Keratinocyte (primary cell): ENCODE data around the gene NAXD. TPM values are rescaled to one million over a fixed set of nuclear protein-coding genes. Genes with fewer than 3 reads are reported as not detected.

Experiments used
- DNase-seq: peaks from one replicate; pipeline ENCODE4 v3.0.0-alpha.2; 2011; ENCODE audit warnings: low read depth, missing footprints, low spot score
- FAIRE-seq: peaks from 2 replicates; lab custom pipeline; 2011; peaks lifted over from hg19 to GRCh38; lab: Jason Lieb, UNC
- H2AFZ ChIP-seq: 2 replicates; pipeline ENCODE4 v1.6.0; 2012; ENCODE audit warnings: low read length, control low read depth, inconsistent platforms; ENCODE audit not compliant: control insufficient read depth
- H3K27ac ChIP-seq: 2 replicates; pipeline ENCODE4 v1.5.1; 2011; ENCODE audit warnings: low read length; ENCODE audit not compliant: control insufficient read depth, insufficient read depth
- H3K27me3 ChIP-seq: 3 replicates; pipeline ENCODE4 v1.6.0; 2011; ENCODE audit warnings: low read length; ENCODE audit not compliant: control insufficient read depth, insufficient read depth; ENCODE audit errors: extremely low read depth
- H3K36me3 ChIP-seq, 2 experiments: 2 replicates in 1 of 2; 3 replicates in 1 of 2; pipeline ENCODE4 v1.5.1; 2011; ENCODE audit warnings: low read length in 2 of 2, mild to moderate bottlenecking in 1 of 2; ENCODE audit not compliant: control insufficient read depth in 2 of 2, insufficient read depth in 2 of 2; ENCODE audit errors: extremely low read depth in 1 of 2
- H3K4me1 ChIP-seq: 3 replicates; pipeline ENCODE4 v1.5.1; 2011; ENCODE audit warnings: low read length; ENCODE audit not compliant: control insufficient read depth, insufficient read depth; ENCODE audit errors: extremely low read depth
- H3K4me2 ChIP-seq: 3 replicates; pipeline ENCODE4 v1.6.0; 2011; ENCODE audit warnings: low read depth, low read length; ENCODE audit not compliant: control insufficient read depth, insufficient read depth; ENCODE audit errors: extremely low read depth
- H3K4me3 ChIP-seq, 3 experiments: fragments of 200-600 bp in 1 of 3; sonication (generic) in 1 of 3; 2 replicates in 2 of 3; 3 replicates in 1 of 3; pipeline ENCODE4 v1.5.1; 2011 to 2016; ENCODE audit warnings: low read length in 3 of 3, mild to moderate bottlenecking in 3 of 3, control low read depth in 2 of 3, inconsistent platforms in 1 of 3, low read depth in 1 of 3, mixed read lengths in 1 of 3, mixed run types in 1 of 3, moderate library complexity in 1 of 3; ENCODE audit not compliant: control insufficient read depth in 2 of 3, insufficient read depth in 2 of 3; ENCODE audit errors: extremely low read depth in 1 of 3
- H3K79me2 ChIP-seq: 2 replicates; pipeline ENCODE4 v1.6.0; 2012; ENCODE audit warnings: low read length; ENCODE audit not compliant: control insufficient read depth, insufficient read depth
- H3K9ac ChIP-seq: 3 replicates; pipeline ENCODE4 v1.6.0; 2011; ENCODE audit warnings: low read length; ENCODE audit not compliant: control insufficient read depth, insufficient read depth; ENCODE audit errors: extremely low read depth
- H3K9me1 ChIP-seq: 3 replicates; pipeline ENCODE4 v1.6.0; 2011; ENCODE audit warnings: low read length; ENCODE audit not compliant: control insufficient read depth, insufficient read depth; ENCODE audit errors: extremely low read depth
- H3K9me3 ChIP-seq: 2 replicates; pipeline ENCODE4 v1.5.1; 2012; ENCODE audit warnings: low read depth, low read length; ENCODE audit not compliant: control insufficient read depth
- H4K20me1 ChIP-seq: 3 replicates; pipeline ENCODE4 v1.6.0; 2011; ENCODE audit warnings: low read length; ENCODE audit not compliant: control insufficient read depth, insufficient read depth; ENCODE audit errors: extremely low read depth
- CTCF ChIP-seq, 3 experiments: IDR thresholded peaks in 1 of 3; conservative IDR thresholded peaks in 1 of 3; optimal IDR thresholded peaks in 1 of 3; 2 replicates in 2 of 3; 3 replicates in 1 of 3; pipeline versions ENCODE3 to v1.5.1; 2011; ENCODE audit warnings: low read length in 3 of 3, mild to moderate bottlenecking in 3 of 3, moderate library complexity in 2 of 3, control low read depth in 1 of 3, inconsistent platforms in 1 of 3; ENCODE audit not compliant: insufficient read depth in 2 of 3; ENCODE audit errors: extremely low read depth in 1 of 3
- EZH2 ChIP-seq: IDR thresholded peaks from one replicate; pipeline ENCODE4 v1.6.1; 2012; ENCODE audit warnings: inconsistent platforms, mild to moderate bottlenecking, low read length, moderate library complexity
- dilution Hi-C: fragments of 300-500 bp; cut with MboI; formaldehyde crosslinking; loops from one replicate; pipeline ENCODE4 v1.7.0; 2020; ENCODE audit warnings: low sequenced_read_pairs; ENCODE audit not compliant: extremely low pct_ligation_motif_present
- polyA plus RNA-seq, 5 experiments: library from polyadenylated mRNA; depleted of rRNA in 3 of 5; stranded (reverse) in 3 of 5; stranded (forward) in 1 of 5; unstranded in 1 of 5; fragments of >200 nt; gene quantifications; 1 replicate in 1 of 5; 2 replicates in 3 of 5; 3 replicates in 1 of 5; pipeline versions ENCODE4 v1.2.1 to v1.2.3, GENCODE V29; 2011 to 2012; ENCODE audit warnings: missing spikeins in 2 of 5, low read depth in 1 of 5, low replicate concordance in 1 of 5

The NAXD gene
- polyA plus RNA-seq, 1 donor (not counting 4 experiments of a cell fraction or from before 2014, with no cell fraction given): 18.0 TPM

GRCh38 chr13:110597041-110597689 lies 18.2 kb upstream of the NAXD start:
- H2AFZ ChIP-seq: peak overlapping the region; percentile 73
- FAIRE-seq (no peak), DNase-seq (no peak)
- H3K4me2 ChIP-seq: peak overlapping the region; percentile 56
- H3K4me1 ChIP-seq: peaks cover 13% of the 10 kb centered on the region
- no peaks in the 10 kb centered on the region for H3K36me3 ChIP-seq
- H3K27ac ChIP-seq: no peak overlapping the region
- TF ChIP-seq EZH2 (no peak), CTCF (optimal IDR thresholded peaks at IDR 0.05 in 1 of 3, IDR thresholded peaks at IDR 0.05 in 1 of 3, conservative IDR thresholded peaks at IDR 0.05 in 1 of 3; ENCODE audit: extremely low read depth in 1 of 3, insufficient read depth in 2 of 3, low read length in 3 of 3) (no peak)
- no peak overlapping the region for H3K4me3 ChIP-seq
- no peaks in the 10 kb centered on the region for H3K27me3 ChIP-seq
- H3K9ac ChIP-seq: no peak overlapping the region
- H4K20me1 ChIP-seq: no peaks in the 10 kb centered on the region
- dilution Hi-C loops: no loop called here
- no peaks in the 10 kb centered on the region for H3K79me2 ChIP-seq
- no peaks in the 10 kb centered on the region for H3K9me3 ChIP-seq
- H3K9me1 ChIP-seq: no peaks in the 10 kb centered on the region

GRCh38 chr13:110600261-110600819 lies 15.0 kb upstream of the NAXD start:
- Histone ChIP-seq H3K4me2 (no peak overlapping the region), H3K9me1 (no peaks in the 10 kb centered on the region), H3K27me3 (no peaks in the 10 kb centered on the region), H3K36me3 (no peaks in the 10 kb centered on the region), H3K79me2 (no peaks in the 10 kb centered on the region), H4K20me1 (no peaks in the 10 kb centered on the region), H3K4me3 (no peak overlapping the region), H3K4me1 (peaks cover 10% of the 10 kb centered on the region), H3K9ac (no peak overlapping the region), H2AFZ (no peak overlapping the region), H3K9me3 (no peaks in the 10 kb centered on the region), H3K27ac (no peak overlapping the region)
- no peak for TF ChIP-seq EZH2
- no peak for TF ChIP-seq CTCF (optimal IDR thresholded peaks at IDR 0.05 in 1 of 3, IDR thresholded peaks at IDR 0.05 in 1 of 3, conservative IDR thresholded peaks at IDR 0.05 in 1 of 3; ENCODE audit: extremely low read depth in 1 of 3, insufficient read depth in 2 of 3, low read length in 3 of 3)
- FAIRE-seq (no peak), DNase-seq (no peak)
- dilution Hi-C loops: no loop called here
